GM18909 (cell line): ENCODE data around the gene SEMA6A.

Experiments
- ATAC-seq: cut with Tn5 transposase; IDR thresholded peaks from one replicate; pipeline ENCODE4 v1.9.1; 2021; ENCODE audit warnings: mild to moderate bottlenecking; ENCODE audit not compliant: unreplicated experiment, poor library complexity

Gene SEMA6A

GRCh38 chr5:116502616-116503015 is 72.0 kb downstream of the SEMA6A start:
- no peak for ATAC-seq

DNA sequence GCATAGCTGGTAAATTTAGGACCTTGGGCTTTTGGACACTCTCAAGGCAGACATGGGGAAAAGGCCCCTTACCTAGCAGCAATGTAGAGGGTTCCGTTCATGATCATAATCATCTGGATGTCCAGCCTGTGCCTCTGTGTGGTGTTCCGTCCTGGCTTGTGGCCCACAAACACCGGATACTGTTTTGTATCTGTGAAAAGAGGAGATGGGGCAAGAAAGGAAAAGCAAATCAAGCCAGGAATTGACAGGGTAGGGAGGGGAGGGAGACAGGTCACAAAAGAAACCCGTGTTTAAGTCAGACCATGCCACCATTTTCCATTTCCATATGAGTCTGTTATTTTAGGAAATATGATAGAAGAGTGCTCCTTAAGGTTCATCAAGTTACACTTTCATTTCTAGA is 72.5 kb downstream of the SEMA6A start:
- no peak for ATAC-seq

DNA sequence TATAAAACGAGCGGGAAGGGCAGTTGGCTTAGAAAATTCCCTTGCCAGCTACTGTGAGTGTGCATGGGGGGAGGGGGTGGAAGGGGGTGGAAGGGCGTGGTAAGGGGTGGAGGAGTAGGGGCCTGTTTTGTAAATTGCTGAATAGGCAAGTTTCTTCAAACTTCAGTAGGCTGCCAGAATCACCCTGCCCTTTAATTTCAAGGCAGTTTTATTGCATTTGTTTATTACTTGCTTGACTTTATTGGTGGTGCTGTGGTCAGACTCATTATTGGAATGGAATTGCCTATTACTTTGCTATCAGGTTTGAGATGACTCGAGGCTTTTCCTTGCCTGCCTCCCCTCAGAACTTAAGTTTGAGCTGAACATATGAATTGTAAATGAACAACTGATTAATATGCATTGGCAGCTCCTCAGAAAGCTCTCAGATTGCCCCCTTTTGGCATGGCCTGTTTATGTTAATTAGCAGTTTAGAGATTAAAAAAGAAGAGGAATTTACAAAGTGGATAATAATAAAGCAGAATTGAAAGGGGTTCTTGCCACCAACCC is 76.0 kb downstream of the SEMA6A start:
- no peak for ATAC-seq

GRCh38 chr5:116497631-116498030 is 77.0 kb downstream of the SEMA6A start:
- no peak for ATAC-seq

DNA sequence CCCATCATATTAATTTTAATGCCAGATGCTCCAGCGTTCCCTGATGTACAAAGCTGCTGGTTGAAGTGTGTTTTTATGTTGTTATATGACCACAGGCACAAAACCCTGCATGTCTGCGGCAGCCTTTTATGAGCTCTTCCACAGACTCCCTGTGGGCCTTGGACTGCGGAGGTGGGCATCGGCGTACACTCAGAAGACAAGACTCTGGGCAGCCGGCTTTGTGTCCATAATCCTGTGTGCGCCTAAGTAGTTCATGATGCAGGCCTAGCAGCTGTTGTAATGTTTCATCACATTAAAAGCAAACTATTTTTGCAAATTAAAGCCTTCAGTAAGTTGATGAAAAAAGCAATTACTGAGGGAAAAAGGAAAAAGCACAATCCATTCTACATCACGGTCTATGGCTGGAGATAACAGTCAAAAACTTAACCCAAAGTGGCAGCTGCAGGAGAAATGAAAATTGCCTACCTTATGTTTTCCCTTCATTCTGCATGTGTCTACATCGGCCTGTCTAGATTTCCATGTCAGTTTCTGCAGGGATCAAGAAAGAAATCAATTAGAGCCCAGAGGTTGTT is 78.8 kb downstream of the SEMA6A start:
- ATAC-seq, result no peak

DNA sequence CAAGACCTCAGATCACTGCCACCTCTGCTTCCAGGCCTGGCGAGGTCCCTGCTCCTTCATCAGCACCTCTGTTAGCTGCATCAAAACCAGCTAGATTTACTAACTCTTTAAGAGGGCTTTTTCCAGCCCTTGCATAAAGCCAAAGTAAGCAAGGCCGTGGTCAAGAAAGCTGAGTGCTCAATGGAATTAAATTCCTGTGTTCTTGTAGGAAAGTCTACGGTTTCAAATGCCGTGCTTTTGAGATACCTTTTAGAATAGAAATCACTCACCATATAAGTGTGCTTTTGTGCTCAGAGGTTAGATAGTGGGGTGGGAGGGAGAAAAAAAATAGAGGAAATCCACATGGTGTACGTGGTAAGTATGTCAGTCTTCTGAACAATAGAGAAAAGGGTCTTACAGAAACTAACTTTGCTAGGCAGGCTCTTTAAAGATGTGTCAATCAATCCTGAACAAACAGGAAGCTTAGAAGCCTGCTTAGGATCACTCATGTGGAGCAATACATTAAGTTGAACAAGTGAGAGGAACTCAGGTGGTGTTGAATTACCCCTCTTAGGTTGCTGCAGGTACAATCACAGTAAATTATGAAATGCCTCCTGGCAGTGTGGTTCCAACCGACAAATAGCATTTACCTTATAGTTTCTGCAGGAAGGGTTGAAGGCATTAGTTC is 79.7 kb downstream of the SEMA6A start:
- no peak for ATAC-seq

DNA sequence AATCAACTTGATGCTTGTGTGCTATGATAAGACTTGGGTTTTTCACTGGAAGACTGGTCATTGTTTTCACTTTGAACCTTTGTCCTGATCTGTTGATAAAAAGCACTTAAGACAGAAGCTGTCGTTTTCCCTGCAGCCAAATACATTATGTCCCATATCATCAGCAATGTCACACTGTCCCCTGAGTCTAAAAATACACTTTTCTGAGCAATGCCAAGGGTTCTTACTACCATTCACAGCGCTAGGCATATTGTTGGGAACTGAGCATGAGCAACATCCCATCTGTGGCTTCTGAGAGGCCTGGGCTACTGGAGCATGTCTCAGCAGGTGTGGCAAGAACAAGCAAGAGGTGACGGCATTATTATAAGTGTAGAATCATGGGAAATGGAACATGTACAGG is 81.8 kb downstream of the SEMA6A start:
- ATAC-seq, result peak; percentile 53

DNA sequence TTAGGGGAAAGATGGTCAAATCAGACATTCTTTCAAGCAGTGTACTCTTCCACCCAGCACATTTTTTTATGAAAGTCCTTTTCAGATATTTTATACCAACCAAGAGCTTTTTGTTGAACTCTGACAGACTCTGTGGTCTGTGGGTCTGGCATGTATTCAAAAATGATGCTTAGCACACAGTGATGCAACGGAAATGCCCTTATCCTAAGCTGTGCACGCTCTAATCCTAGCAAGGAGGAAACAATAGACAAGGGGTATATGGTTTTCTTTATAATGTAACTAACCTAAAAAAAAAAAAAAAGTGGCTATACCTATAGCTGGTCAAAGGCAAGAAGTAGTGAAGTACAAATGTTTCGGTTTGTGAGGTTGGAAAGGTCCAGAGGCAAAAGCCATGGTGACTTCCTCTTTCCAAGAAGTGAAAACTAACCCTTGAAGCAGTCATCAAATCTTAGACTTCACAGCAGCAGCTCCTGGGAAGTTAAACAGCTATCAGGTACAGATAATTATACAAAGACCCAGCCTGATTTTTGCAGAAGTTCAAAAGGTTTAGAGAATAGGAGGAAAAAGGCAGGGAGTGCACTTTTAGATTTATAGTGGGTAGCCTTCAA is 82.5 kb downstream of the SEMA6A start:
- peak; percentile 81 for ATAC-seq

- ATAC-seq, result no peak
Observed at GRCh38 chr5:116488356-116489041, 86.1 kb downstream of the SEMA6A start.

DNA sequence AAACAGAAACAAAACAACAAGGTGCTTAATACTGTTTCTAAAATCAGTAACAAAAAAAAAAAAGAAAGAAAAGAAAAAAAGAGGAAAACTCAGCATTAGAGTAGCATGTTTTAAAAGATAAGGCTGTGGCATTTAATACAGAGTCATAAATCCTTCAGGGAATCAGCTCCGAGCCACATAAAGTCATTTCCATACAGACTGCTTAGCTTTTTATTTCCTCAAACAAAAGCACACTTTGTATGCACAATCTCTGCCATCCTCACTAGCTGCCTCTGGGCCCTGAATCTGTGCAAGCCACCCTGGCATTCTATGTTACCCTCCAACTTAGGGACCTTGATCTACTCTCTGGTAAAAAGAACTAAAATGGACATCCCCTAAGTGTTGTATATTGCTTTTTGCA is 87.6 kb downstream of the SEMA6A start:
- no peak for ATAC-seq

- no peak for ATAC-seq
Observed at GRCh38 chr5:116486588-116486987, 88.0 kb downstream of the SEMA6A start.

DNA sequence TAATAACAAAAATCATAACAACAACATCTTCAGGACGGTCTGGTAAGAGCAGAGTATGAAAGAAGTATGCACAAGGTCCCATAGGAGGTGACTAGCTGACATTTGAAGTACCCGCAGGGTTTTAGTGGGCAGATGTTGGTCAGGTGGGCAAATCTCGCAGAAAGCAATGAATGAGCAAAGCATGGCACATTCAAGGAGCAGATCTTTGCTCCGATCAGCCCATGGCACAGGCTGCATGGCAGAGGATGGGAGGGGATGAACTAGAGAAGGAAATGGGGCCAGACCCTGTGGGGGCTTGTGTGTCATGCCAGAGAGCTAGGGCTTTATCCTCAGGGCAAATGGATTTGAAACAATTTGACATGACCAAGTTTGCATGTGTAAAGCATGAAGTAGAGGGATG is 90.0 kb downstream of the SEMA6A start:
- ATAC-seq, result no peak

DNA sequence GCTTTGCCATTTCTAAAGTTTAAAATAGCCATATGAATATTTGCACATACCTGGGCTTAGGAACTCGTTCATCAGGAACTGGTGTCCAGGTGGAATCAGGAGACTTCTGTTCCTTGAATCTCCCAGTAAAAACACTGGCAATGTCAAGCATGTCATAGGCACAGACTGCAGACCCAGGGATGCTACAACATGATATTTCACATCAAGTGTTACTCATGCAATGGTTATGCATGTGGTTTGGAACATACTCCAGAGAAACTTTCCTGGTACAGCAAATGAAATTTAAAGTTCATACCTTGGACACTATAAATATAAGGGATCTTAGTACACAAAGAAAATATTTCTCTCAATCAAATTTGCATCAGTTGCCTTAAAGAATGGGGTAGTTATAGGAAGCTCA is 92.2 kb downstream of the SEMA6A start:
- ATAC-seq, result no peak

DNA sequence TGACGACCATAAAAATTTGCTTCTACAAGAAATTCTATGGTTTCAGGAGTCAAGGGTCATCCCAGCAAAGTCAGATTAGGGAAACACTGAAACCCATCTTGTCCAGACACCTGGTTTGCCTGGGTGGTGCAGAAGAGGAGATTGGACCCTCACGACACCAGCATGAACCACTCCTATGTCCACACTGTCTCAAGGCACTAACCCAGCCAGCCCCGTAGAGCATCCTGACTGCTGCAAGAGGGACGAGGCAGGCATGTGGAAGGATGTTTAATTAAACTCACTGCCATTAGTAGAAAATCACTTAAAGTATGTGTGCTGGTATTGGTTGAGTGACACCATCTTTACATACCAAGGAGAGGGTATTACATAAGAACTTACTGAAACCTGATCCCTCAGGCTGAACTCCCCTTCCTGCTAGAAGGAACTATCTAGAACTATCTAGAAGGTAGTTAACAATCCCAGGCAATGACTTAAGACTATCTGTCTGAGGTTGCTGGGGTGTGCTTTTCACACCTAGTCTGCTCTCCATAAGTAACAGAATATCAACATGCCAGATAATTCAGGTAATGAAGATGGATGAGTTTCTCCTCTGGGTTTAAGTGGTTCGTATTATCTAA is 93.6 kb downstream of the SEMA6A start:
- no peak for ATAC-seq

DNA sequence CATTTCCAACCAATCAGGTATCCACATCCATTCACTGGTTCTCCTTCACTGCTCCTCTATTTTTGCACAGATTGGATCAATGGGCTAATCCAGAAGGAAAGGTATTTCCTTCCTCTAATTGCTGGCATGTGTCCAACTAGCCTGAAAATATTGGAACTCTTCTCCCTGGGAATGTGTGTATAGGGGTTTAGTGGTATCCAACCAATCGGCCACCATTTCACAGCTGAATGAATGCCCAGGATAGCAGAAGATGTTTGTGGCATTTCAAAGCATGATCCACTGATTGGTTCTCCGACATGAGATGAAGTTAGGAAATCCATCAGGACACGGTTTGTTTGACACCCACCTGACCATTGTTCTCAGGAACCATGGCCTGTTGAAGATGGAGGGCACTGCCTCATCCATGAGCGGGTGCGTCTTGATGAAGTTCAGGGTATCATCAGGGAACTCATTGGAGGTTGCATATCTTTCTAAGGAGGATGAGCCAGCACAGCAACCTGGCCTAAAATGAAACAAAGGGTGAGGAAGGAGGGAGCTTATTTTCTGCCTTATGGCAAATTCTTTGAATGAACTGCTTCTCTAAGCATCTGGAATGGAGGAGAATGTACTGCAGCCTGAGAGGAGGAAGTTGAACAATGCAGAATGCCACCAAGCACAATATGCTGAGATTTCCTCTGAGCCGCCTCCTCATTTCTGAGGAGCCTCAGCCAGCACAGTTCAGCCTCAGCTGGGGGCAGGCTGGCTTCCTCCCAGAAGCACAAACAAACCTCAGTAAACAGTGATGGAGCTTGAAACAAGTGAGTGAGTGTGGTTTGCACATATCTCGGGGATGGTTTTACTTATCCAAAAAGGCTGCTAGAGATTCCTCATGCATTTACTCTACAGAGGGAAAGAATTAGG is 94.6 kb downstream of the SEMA6A start:
- no peak for ATAC-seq

DNA sequence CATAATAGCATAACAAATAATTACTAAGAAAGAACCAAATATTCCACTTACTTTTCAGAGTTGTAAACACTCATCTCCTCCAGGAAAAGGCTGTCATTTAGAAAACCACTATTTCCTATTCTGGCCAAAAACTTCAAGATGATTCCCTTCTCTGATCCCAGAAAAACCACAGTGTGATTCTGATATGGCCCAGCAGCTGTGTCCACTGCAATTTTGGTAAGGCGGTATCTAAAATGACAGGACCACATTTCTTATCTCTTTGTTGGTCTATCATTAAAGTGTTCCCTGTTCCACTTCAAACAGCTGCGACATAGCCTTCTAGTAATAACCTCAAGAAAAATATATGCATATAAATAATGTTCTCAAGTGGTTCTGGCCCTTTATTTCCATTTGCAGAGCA is 96.1 kb downstream of the SEMA6A start:
- ATAC-seq, result no peak

- no peak for ATAC-seq
Observed at GRCh38 chr5:116476897-116477537, 97.6 kb downstream of the SEMA6A start.

DNA sequence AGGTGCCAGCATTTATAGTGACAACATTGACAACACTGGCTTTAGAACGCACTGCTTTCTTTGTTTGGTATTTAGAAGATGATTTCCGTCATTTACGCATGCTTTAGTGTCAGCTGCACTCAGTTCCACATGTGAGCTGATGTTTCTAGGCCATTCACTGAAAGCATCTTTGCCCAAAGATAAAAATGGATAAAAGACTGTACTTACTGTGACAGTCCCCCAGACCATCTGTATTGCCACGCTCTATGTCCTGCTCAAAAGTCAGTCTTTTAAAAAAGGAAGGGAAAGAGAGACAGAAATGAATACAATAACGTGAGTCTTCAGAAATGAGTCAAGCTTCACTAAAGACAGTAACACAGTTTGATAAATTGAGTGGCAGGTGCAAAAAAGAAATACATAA is 99.3 kb downstream of the SEMA6A start:
- ATAC-seq, result no peak

DNA sequence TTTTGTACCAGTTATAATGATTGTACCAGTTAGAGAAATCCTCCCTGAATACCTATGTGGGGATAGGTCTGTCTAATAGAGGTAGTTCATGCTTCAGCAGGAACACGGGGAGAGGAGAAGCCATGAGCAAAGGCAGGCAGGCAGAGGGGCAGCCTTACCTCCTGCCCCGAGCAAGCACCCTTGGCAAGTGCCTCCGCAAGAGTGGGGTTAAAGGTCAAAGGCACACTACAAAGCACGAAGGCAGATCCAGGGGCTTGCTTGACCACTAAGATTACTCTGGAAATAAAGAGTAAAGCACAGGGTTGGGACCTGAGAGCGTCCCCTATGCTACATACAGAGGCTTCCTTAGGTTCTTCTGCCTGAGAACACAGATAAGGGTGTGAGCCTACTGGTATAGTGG is 100.9 kb downstream of the SEMA6A start:
- no peak for ATAC-seq
